HL-60 (cell line): ENCODE results near the gene OTOP3.

ENCODE experiments used
- DNase-seq, 2 experiments: peaks; one replicate each; pipeline ENCODE4 v3.0.0-alpha.2; 2010 to 2020; ENCODE audit warnings: low read depth in 1 of 2, low spot score in 1 of 2
- H3K27ac ChIP-seq: fragments of 250-450 bp; sonication (Bioruptor Pico); replicated peaks from 2 replicates; pipeline ENCODE4 v1.5.1; 2020; ENCODE audit warnings: mild to moderate bottlenecking, moderate library complexity
- H3K27me3 ChIP-seq: fragments of 250-450 bp; sonication (Bioruptor Pico); 2 replicates; pipeline ENCODE4 v1.5.1; 2021; ENCODE audit warnings: mild to moderate bottlenecking, moderate library complexity; ENCODE audit not compliant: insufficient read depth, poor library complexity, severe bottlenecking
- H3K4me3 ChIP-seq: replicated peaks from 2 replicates; pipeline ENCODE4 v1.5.1; 2011; ENCODE audit warnings: mild to moderate bottlenecking, control low read depth, low read length; ENCODE audit not compliant: insufficient read depth
- GABPA ChIP-seq: IDR thresholded peaks from 2 replicates; pipeline ENCODE4 v1.6.1; 2012; ENCODE audit warnings: low read depth
- POLR2AphosphoS5 ChIP-seq: IDR thresholded peaks from 2 replicates; pipeline ENCODE4 v1.6.1; 2012; ENCODE audit warnings: low read depth
- SPI1 ChIP-seq: IDR thresholded peaks from 2 replicates; pipeline ENCODE4 v1.6.1; 2012; ENCODE audit warnings: low read depth, mild to moderate bottlenecking, borderline replicate concordance
- TF ChIP-seq, protein P1 (sequence below): IDR thresholded peaks from one replicate; pipeline ENCODE4 v1.5.1; 2011; ENCODE audit warnings: low read length, control low read depth, inconsistent platforms; ENCODE audit not compliant: insufficient read depth
- TF ChIP-seq, protein P2 (sequence below): IDR thresholded peaks from 2 replicates; pipeline ENCODE4 v1.6.1; 2012; ENCODE audit warnings: low read depth; ENCODE audit not compliant: insufficient replicate concordance

Gene OTOP3

DNA sequence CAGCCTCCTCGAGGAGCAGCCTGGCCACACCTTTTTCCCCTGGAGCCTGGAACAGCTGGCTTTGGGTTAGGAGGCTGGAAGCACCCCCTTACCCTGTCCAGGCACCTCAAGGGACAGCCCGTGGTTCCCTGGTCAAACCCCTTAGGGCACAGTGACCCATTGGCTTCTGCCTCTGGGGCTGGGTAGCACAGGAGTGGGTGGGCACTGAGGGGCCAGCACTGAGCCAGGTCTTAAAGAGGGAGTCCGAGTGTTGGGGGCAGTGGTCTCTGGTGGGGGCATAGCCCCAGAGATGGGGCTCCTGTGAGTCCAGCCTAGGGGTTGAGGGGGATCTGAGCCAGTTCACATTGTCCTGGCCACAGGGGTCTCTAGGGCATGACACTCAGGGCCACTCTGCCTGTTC is 15.4 kb downstream of the OTOP3 start:
- Histone ChIP-seq H3K4me3 (no peak overlapping the region), H3K27me3 (no peaks in the 10 kb centered on the region), H3K27ac (no peak overlapping the region)
- TF ChIP-seq GABPA (no peak), POLR2AphosphoS5 (no peak), SPI1 (no peak)
- TF ChIP-seq, protein P1, sequence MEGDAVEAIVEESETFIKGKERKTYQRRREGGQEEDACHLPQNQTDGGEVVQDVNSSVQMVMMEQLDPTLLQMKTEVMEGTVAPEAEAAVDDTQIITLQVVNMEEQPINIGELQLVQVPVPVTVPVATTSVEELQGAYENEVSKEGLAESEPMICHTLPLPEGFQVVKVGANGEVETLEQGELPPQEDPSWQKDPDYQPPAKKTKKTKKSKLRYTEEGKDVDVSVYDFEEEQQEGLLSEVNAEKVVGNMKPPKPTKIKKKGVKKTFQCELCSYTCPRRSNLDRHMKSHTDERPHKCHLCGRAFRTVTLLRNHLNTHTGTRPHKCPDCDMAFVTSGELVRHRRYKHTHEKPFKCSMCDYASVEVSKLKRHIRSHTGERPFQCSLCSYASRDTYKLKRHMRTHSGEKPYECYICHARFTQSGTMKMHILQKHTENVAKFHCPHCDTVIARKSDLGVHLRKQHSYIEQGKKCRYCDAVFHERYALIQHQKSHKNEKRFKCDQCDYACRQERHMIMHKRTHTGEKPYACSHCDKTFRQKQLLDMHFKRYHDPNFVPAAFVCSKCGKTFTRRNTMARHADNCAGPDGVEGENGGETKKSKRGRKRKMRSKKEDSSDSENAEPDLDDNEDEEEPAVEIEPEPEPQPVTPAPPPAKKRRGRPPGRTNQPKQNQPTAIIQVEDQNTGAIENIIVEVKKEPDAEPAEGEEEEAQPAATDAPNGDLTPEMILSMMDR: no peak
- TF ChIP-seq, protein P2, sequence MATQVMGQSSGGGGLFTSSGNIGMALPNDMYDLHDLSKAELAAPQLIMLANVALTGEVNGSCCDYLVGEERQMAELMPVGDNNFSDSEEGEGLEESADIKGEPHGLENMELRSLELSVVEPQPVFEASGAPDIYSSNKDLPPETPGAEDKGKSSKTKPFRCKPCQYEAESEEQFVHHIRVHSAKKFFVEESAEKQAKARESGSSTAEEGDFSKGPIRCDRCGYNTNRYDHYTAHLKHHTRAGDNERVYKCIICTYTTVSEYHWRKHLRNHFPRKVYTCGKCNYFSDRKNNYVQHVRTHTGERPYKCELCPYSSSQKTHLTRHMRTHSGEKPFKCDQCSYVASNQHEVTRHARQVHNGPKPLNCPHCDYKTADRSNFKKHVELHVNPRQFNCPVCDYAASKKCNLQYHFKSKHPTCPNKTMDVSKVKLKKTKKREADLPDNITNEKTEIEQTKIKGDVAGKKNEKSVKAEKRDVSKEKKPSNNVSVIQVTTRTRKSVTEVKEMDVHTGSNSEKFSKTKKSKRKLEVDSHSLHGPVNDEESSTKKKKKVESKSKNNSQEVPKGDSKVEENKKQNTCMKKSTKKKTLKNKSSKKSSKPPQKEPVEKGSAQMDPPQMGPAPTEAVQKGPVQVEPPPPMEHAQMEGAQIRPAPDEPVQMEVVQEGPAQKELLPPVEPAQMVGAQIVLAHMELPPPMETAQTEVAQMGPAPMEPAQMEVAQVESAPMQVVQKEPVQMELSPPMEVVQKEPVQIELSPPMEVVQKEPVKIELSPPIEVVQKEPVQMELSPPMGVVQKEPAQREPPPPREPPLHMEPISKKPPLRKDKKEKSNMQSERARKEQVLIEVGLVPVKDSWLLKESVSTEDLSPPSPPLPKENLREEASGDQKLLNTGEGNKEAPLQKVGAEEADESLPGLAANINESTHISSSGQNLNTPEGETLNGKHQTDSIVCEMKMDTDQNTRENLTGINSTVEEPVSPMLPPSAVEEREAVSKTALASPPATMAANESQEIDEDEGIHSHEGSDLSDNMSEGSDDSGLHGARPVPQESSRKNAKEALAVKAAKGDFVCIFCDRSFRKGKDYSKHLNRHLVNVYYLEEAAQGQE: no peak
- DNase-seq: no peak

DNA sequence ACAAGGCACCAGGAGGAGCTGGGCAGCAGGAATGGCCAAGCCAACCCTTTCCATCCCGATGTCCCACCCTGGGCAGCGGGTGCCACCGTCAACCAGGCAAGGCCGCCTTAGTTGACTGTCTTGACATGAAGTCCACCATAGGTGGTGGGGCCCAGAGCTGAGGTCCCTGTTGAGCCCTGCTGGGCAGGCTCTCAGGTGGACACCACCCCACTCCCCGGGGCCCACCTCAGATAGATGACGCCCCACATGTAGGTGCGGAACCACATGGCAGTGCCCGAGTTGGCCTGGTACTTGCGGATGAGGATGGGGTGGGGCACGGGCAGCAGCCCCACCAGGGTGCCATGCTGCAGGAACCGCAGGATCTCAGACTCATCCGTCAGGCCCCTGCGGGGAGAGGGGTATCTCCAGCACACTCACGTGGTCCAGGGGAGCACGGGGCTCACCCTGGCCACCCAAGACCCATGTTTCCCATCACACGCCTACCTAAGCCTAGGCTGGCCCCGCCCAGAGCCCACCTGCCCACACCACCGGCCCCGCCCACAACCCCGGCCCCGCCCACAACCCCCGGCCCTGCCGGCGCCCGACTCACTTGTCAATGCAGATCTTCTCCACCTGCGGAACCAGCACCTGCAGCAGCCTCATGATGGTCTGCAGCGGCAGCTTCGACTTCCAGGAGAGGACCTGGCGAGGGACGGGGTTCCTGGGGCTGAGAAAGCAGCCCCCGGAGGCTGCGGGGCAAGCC is 16.2 kb downstream of the OTOP3 start:
- H3K27ac ChIP-seq: no peak overlapping the region
- H3K4me3 ChIP-seq: no peak overlapping the region
- DNase-seq: no peak
- TF ChIP-seq, protein P2: no peak
- TF ChIP-seq, protein P1: no peak
- TF ChIP-seq GABPA (no peak), POLR2AphosphoS5 (no peak), SPI1 (no peak)
- no peaks in the 10 kb centered on the region for H3K27me3 ChIP-seq

DNA sequence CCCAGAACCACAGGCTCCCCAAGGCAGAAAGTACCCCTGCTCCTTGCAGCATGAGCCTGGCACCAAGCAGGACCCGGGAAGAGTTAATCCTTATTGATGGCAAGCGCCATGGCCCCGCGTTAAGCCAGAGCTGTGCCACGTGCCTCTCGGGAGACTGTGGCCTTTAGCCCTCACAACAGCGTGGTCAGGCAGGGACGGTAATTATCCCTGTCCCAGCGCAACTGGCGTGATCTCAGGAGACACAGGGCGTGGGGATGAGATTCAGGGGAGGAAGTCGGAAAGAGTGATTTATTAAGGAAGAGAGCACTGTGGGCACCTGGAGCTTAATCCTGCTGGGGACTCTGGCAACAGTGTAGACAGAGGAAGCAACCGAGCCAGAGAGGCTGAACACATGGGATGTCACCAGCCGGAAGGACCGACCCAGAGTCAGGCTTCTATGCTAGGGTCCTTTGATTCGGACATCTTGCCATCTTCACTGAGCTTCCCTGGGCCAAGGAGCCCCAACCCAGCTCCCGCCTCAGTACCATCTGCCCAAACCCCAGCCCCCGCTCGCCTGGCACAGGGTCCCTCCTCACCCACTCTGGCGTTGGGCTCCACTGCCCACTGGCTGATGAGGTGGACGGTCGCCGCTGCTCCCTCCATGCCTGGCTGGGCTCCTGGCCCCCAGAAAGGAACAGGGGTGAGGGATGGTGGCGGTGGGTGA is 16.9 kb downstream of the OTOP3 start:
- Histone ChIP-seq H3K27ac (no peak overlapping the region), H3K4me3 (no peak overlapping the region), H3K27me3 (no peaks in the 10 kb centered on the region)
- DNase-seq: no peak
- TF ChIP-seq, protein P1: no peak
- TF ChIP-seq, protein P2: no peak
- no peak for TF ChIP-seq SPI1
- TF ChIP-seq POLR2AphosphoS5: no peak
- no peak for TF ChIP-seq GABPA
